Stimulated activated CD4-positive, alpha-beta T cell treated with anti-CD3 and anti-CD28 coated beads, Interleukin-1b, Interleukin-23, amount 100 ng/mL, for 24 hours (primary cell): Measurements from ENCODE around the gene LRIG2.
"Not testable (repeated sequence)": the region's sequence is repeated elsewhere in the genome, so short reads cannot be mapped to it uniquely, and the experiment has no call there.

Experiments
- DNase-seq, 4 experiments: peaks; one replicate each; pipeline ENCODE4 v3.0.0-alpha.2; 2020; ENCODE audit warnings: low read depth in 4 of 4, low spot score in 1 of 4

The LRIG2 gene

DNA sequence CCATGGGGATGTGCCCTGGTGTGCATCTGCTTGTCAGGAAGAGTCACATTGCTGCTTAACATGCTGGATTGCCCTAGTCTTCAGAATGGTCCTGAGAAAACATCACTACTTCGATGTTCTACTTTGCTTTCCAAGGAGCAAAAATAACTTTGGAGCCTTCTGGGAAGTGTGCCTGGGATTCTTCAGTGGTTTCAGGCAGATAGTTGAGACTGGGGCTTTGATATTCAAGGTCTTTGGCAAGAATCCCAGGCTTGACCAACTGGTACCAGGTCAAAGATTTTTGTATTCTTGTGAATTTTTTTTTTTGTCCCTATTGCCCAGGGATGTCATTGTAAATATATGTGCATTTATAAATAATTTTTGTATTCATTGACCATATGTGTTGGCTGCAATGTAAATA is 51.4 kb downstream of the LRIG2 start:
- DNase-seq = no peak

DNA sequence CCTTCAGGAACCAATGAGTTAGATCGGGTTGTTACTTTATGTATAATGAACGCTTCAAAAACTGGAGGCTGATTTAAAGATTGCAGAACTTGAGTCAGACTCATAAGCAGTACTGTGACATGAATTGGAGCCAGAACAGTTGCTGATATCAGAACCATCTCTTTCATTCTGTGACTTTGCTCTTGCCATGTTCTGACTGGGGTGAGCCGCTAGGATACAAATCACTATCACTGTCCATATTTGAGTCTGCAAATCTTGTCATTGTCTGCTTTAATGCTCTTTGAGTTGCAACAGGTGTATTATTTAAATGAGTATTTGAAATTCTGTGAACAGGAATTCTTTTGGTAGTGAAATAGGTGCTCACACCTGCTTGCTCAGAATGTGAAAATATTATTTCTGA is 52.5 kb downstream of the LRIG2 start:
- DNase-seq = no peak

DNA sequence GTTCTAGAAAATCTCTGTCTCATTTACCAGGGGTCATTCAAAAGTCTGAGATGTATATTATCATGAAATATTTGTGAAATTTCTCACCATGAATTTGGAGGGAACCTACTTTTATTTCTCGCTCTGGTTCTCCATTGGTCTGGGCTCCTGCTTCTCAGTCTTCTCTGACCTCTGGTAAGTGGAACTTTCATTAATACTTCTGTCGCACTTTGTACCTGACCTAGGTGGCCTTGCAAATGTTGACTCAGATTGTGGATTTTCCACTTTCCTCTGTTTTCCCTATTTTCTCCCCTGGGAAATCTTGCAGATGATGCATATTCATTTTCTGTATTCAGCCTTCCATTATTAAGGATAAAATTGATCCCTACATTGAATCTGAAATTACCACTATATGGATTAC is 53.2 kb downstream of the LRIG2 start:
- no peak for DNase-seq

DNA sequence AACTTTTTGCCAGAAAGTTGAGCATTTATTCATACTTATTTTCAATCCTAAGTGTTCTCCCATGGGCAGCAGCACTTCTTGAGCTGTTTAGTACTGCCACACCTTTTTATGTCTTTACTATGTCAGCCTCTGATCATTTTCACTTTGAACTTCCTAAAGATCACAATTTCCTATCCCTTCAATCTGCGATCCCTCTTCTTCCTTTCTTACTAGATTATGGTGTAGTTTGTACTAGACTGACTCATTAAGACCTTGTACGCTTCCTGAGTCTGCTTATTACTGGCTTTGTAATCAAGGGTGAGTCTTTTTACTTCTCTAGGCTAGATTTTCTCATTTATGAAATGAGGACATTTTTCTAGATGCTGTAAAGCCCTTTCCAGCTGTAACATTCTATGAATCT is 55.1 kb downstream of the LRIG2 start:
- DNase-seq = no peak

DNA sequence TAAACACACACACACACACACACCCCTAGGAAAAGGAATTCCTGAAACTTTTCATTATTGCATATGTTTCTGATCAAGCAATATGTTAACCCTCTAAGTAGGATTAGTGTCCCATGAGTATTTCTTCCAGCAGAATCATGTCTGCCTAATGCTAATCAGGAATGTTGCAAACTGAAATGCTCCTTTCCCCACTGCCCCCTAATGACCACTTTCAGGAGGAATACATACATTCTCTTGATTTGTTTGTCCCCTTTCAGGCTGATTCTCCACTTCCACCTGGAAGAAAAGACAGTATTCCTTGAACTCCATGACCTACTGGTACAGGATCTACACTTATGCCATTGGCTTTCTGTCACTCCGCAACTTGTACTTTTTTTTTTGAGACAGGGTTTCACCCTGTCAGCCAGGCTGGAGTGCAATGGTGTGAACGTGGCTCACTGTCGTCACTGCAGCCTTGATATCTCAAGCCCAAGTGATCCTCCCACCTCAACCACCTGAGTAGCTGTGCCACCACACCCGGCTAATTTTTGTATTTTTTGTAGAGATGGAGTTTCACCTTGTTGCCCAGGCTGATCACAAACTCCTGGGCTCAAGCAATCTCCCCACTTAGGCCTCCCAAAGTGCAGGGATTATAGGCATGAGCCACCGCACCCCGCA is 56.7 kb downstream of the LRIG2 start:
- no peak for DNase-seq

DNA sequence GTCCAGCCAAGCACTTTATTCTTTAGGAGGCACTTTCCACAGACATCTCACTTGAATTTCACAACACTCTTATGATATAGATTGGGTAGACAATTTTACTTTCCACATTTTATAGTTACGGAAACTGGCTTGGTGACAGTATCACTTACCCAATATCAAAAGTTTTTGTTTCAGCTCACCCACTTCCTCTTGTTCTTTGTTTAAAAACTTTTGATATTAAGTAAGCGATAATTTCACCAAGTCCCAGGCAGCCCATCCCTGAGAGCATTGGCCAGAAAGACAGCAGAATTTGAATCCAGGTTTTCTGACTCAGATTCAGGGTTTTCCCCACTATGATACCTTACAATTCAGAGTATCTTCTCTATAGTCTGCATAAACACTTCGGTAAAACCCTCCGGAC is 60.0 kb downstream of the LRIG2 start:
- peak in 2 of 4 experiments; percentile 2 to 17 for DNase-seq

DNA sequence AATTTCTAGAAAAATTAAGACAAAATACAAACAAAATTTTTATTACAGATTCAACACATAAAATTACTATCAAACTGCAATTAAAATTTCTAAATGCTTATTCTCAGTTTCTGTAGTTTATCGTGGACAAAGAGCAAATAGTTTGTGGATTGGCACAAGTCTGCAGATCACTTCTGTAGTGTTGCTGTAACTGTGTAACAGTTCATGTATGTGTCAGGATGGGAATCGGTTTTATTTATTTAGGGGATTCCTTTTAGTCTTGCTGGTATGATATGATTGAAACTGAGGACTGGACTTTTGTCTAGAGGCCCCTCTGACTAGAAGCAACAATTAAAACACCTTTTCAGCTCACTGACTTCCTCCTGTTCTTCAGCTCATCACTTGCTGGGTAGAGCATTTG is 60.8 kb downstream of the LRIG2 start:
- no peak for DNase-seq

DNA sequence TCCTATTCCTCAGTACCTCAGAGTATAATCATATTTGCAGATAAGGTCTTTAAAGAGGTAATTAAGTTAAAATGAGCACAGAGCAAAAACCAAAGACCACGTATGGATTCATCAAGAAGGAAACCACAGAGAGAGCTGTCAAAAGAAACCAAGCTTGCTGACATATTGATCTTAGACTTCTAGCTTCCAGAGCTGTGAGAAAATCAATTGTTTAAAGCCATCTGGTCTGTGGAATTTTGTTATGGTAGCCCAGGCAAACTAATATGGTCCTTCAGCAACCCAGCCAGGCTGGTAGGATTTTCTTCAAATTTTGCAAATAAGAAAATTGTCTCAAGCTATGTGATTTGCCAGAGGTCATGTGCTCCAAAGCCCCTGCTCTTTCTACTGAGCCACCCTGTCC is 62.5 kb downstream of the LRIG2 start:
- no peak for DNase-seq

DNA sequence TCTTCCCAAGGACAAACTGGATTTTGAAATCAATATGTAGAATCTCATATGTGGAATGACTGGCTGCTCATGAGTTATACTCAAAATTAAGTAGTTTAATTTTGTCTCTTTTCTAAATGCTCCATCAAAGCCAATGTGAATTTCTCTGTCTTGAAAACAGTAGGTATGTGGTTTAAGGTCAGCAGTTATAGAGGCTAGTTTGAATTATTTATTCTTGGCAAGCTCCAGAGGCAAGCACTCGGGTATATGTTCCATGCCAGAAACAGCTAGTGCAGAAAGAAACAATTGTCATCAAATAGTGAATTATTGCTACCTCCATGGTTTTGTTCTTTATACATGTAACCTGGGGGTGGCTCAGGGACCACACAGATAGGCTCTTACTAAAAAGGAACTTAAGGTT is 63.5 kb downstream of the LRIG2 start:
- DNase-seq = no peak

DNA sequence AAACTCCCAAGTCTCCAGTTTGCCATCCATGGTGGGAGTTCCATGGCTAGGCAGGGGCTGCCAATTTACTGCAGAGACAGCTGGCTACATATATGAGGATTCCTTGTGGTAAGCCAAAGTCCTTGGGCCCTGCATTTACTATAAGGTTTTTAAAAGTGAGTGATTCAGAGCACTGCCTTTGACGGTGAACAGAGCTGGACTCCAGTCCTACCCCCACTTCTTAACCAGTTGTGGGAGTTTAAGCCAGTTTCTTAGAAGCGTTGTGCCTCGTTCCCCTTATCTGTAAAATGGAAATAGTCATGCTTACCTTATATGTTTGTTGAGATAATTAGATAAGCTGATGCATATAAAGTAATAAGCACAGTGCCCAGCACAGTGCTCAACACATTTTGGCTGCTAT is 64.6 kb downstream of the LRIG2 start:
- DNase-seq = no peak

DNA sequence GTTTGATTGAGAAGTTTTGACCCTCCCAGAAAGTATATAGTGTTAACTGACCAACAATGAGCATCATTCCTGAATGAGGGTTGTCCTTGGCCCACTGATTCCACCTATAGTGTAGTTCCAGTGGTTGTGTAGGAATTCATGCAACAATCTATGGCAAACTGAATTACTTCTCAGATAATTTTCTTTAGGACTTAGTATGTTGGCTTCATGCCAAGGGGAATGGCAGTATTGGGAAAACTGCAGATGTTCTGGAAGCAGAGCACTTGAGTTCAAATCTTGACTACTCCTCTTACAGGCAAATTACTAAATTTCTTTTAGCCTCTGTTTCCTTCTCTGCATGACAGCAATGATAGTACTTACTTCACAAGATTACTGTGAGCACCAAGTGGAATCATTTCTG is 65.8 kb downstream of the LRIG2 start:
- no peak for DNase-seq

DNA sequence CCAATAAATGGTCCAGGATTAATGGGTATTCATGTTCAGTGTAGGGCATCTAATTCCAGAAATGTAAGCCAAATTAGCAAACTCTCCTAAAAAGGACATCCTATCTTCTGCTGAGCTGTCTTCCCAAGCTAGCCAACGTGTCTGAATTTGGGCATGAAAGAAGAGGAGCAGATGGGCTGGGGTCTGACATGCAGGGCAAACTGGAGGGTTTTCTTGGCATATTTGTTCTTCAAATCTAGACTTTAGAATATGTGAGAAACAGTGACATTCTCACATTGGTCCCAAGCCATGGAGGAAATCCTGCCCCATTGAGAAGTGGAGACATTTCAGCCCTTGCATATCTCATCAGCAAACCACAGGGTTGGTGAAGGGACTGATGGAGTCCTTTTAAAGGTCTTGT is 67.2 kb downstream of the LRIG2 start:
- DNase-seq = no peak

DNA sequence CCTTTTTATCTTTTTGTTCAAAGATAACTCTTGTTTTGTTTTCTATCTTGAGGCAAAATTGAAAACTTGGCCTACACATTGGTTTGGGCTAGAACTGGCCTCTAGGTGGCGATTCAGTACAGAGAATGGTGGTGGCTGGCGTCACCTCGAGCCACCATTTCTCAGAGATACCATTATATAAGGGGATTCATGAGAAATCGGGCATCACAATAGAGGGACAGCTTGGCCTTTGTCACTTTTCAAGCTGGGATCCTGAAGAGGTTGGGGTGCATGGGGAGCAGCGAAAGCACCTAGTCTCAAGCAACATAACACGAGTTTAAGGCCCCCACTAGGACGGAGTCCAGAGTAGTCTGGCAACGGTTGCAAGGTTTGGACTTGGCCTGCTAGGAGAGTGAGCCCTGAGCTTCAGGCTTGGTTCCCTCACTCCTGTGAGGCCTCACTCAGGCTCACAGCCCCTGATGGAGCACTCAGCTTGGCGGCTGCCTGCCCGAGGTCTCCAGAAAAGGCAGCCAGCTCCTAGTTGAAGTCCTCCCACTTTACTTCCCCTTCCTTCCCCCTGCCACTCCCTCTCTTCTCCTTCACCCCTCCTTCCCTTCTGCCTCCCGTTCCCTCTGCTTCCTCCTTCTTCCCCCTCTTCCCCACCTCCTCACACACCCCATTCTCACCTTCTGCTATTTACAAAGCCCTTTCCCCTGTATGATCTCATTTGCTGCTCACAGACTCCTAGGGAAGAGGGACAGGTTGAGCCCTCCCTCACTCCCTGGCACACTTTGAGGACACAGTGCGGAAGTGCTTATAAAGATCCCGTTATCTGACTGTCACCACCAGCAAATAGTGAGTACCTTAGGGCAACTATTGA is 67.8 kb downstream of the LRIG2 start:
- DNase-seq = peak; percentile 11 to 28 (median 18)

DNA sequence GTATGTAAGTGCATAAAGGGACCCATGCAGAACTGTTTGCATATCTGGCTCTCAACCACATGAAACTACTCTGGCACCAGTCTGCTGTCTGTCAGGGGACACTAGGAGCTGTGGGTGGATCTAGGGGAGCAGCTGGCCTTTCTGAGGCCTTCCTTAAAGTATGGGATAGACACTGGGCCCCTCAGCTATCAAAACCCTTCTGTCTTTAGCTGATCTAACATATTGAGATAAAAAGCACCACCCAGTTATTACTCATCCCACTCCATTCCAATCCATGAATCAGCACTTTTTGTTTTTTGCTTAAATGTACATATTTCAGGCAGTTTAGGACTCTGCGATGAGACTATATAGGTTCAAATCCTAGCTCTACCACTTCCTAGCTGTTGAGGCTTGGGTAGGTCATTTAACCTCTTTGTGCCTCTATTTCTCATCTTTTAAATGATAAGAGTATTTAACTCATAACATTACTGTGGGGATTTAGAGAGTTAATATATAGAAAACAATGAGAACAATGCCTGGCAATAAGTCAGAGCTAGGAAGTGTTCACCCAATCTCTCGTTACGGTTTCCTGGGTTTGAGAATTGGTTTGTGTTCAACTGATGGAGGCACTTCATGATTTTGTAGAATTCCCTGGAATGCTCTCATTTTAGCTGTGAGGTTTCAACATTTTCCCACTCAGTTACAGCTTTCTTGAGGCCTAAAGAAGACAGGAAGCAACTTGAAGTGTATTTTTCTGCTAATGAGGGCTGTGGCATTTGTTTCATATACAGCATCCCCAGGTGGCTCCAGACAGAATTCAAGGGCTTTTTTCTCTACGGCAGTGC is 68.9 kb downstream of the LRIG2 start:
- DNase-seq = no peak

DNA sequence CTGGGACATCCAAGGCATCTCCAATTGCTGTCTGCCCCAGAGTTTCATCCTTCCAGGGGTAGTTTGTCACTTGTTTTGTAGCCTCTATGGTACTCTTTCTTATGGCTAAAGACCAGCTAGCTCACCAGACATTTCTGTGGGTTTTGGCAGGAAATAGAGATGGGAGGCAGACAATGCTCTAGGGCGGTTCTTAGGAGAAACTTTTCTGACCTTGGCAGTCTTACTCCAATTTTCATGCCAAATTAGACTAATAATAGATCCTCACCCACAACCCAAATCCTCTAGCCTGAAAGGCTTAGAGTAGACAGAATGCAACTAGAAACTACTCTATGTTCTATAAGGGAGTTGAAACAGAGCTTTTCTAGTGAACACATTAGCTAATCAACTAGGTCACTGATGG is 69.8 kb downstream of the LRIG2 start:
- DNase-seq = no peak

DNA sequence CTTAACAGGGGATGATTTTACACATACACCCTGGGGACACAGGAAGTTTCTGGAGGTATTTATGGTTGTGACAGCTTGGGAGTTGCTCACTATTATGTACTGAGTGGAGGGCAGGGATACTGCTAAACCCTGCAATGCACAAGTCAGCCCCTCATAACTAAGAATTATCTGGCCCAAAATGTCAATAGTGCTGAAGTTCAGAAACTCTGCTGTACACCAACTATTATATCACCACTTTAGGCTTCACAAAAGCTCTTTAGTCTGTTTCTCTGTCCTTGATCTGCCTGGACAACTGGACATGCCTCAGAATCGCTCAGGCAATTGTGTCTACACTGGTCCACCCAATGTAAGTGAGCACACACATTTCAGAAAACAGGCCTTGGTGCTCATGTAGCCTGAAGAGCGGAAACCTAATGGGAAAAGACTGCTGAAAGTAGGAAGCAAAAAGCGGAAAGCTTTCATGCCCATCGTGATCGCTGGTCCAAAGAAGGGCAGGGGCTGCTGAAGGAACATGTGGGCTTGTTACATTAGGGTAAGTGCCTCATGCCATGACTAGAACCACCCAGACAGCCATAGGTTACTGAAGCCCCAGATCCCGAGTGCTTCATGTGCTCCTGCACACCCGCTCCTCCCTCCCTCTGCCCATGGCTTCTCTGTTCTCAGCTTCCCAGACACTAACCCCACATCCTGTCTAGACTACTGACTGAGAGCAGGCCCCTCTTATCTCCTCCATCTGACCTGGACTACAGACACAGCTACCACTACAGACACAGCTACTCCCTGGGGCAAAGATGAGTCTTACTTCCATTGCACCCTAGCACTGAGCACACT is 73.5 kb downstream of the LRIG2 start:
- no peak for DNase-seq

DNA sequence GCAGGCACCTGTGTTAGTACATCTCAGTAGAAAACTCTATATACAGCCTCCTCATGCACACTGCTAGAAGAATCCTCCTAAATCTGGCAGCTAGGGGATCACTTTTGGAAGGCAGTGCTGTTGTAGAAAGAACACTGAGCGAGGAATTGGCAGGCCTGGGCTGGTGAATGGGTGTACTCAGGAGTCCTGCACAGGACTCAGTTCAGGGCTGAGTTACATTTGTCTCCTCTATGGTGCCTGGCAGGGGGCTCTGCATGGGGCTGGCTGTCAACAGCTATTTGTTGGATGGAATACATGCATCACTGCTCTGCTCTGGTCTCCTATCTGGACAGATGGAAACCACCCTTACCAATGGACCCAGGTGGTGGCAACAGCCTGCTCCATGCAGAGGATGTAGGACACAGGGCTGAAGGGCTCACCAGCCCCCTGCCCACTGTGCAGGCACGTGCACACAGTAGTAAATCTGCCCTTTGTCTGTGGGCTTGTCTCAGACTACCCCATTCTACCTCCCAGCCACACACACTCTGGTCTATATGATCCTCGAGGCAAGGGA is 74.2 kb downstream of the LRIG2 start:
- no peak for DNase-seq

DNA sequence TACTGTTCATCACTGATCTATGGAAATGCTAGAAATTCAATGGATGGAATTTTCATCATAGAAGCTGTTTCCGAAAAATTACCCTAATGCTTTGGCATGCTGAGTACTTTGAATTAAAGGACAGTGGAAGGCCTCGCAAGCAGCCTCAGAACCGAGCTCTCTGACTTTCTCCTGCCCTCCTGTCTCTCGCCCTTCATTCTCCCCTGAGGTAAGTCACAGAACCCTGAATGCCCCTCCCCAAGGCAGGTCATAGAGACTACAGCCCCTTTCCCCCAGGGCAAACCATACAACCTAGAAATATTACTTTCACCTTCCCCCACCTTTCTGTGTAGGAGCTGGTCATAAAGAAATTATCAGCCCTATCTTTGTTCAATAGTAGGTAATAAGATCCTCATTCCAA is 74.8 kb downstream of the LRIG2 start:
- DNase-seq = no peak

DNA sequence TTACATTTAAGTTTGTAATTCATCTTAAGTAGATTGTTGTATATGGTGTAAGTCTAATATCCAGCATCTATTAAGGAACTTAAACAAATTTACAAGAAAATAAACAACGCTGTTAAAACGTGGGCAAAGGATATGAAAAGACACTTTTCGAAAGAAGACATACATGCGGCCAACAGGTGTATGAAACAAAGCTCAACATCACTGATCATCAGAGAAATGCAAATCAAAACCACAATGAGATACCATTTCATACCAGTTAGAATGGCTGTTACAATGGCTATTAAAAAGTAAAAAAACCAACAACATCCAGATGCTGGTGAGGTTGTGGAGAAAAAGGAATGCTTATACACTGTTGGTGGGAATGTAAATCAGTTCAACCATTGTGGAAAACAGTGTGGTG is 77.5 kb downstream of the LRIG2 start:
- DNase-seq = not testable (repeated sequence)

DNA sequence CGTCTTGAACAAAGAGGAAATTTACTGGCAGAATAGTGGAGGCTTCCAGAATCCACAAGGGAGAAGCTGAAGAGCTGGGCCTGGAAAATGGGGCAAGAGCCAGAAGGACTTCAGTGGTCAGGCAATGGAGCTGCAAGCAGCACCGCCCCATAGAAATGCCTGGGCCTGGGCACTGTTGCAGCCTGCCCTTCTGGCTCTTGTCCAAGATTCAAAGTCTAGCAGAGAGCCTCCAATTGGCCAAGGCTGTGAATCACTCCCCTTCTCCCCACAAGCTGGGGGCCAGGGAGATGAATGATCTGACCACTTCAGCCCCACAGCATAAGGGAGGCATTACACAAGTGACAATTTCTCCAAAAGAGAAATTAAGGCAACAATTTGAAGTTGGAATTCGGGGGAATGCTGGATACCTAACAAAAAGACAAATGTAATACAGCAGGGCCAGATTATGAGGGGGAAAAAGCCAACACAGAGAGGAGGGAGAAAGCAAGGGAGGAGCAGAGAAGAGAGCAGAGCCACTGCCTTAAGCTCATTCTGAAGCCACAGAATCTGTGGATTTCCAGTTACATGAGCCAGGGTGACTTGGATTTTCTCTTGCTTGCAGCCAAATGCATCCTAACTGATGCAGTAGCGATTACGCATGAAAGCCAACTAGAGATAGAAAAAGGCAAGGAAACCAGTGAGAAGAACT is 80.3 kb downstream of the LRIG2 start:
- no peak for DNase-seq
